WTC11 (cell line): ENCODE measurements around the gene DCX.

ENCODE experiments used
- ESRRA ChIP-seq: sonication (generic); formaldehyde crosslinking; IDR thresholded peaks from 2 replicates; pipeline ENCODE4 v1.8.1; 2022; ENCODE audit warnings: mild to moderate bottlenecking, missing genetic modification reagents, borderline replicate concordance
- JUN ChIP-seq: sonication (generic); formaldehyde crosslinking; IDR thresholded peaks from 2 replicates; pipeline ENCODE4 v1.8.0; 2023; ENCODE audit warnings: mild to moderate bottlenecking, missing genetic modification reagents
- KAT7 ChIP-seq: sonication (generic); formaldehyde crosslinking; IDR thresholded peaks from 2 replicates; pipeline ENCODE4 v1.8.1; 2023; ENCODE audit warnings: missing genetic modification reagents, mild to moderate bottlenecking, borderline replicate concordance
- NFYB ChIP-seq: sonication (generic); formaldehyde crosslinking; conservative IDR thresholded peaks from 2 replicates; pipeline ENCODE4 v1.8.0; 2022; ENCODE audit warnings: low read depth, missing genetic modification reagents
- NR1H2 ChIP-seq: sonication (generic); formaldehyde crosslinking; IDR thresholded peaks from 2 replicates; pipeline ENCODE4 v1.9.0; 2021; ENCODE audit warnings: mild to moderate bottlenecking, moderate library complexity, missing genetic modification reagents
- TF ChIP-seq, protein P1 (sequence below): fragments of 200-600 bp; IDR thresholded peaks from 2 replicates; pipeline ENCODE4 v1.8.0; 2022; ENCODE audit warnings: antibody characterized with exemption
- TF ChIP-seq, protein P2 (sequence below): sonication (generic); formaldehyde crosslinking; IDR thresholded peaks from 2 replicates; pipeline ENCODE4 v1.8.1; 2023; ENCODE audit warnings: mild to moderate bottlenecking, missing genetic modification reagents, borderline replicate concordance
- TF ChIP-seq, protein P3 (sequence below): sonication (generic); formaldehyde crosslinking; IDR thresholded peaks from 2 replicates; pipeline ENCODE4 v1.8.1; 2023; ENCODE audit warnings: mild to moderate bottlenecking, missing genetic modification reagents, moderate library complexity
- TF ChIP-seq, protein P4 (sequence below): sonication (generic); formaldehyde crosslinking; IDR thresholded peaks from 2 replicates; pipeline ENCODE4 v1.8.0; 2022; ENCODE audit warnings: mild to moderate bottlenecking, missing genetic modification reagents
- TF ChIP-seq, protein P5 (sequence below): sonication (generic); formaldehyde crosslinking; conservative IDR thresholded peaks from 2 replicates; pipeline ENCODE4 v1.8.1; 2022; ENCODE audit warnings: mild to moderate bottlenecking, missing genetic modification reagents
- TF ChIP-seq, protein P6 (sequence below): sonication (generic); formaldehyde crosslinking; IDR thresholded peaks from 2 replicates; pipeline ENCODE4 v1.8.1; 2022; ENCODE audit warnings: low read depth, missing genetic modification reagents, borderline replicate concordance
- TF ChIP-seq, protein P7 (sequence below): sonication (generic); formaldehyde crosslinking; IDR thresholded peaks from 2 replicates; pipeline ENCODE4 v1.8.1; 2022; ENCODE audit warnings: mild to moderate bottlenecking, missing genetic modification reagents, moderate library complexity, borderline replicate concordance

DNA sequence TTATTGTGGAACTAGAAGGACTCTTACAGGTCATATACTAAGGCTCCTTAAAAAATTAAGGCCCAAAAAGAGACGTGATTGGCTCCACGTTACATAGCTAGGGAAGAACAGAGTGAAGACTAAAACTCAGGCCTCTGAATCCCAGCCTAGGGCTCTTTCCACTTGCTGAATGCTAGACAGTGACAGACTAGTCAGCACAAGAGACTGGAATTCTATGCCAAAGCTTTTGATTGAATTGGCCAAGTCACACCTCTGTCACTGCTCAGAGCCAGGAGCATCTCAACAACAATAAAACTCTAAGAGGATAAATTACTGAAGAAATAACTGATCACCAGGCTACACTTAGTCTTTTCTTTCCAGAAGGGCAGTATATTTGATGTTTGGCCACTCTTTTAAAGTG lies 16.8 kb downstream of the DCX start:
- TF ChIP-seq, protein P1, sequence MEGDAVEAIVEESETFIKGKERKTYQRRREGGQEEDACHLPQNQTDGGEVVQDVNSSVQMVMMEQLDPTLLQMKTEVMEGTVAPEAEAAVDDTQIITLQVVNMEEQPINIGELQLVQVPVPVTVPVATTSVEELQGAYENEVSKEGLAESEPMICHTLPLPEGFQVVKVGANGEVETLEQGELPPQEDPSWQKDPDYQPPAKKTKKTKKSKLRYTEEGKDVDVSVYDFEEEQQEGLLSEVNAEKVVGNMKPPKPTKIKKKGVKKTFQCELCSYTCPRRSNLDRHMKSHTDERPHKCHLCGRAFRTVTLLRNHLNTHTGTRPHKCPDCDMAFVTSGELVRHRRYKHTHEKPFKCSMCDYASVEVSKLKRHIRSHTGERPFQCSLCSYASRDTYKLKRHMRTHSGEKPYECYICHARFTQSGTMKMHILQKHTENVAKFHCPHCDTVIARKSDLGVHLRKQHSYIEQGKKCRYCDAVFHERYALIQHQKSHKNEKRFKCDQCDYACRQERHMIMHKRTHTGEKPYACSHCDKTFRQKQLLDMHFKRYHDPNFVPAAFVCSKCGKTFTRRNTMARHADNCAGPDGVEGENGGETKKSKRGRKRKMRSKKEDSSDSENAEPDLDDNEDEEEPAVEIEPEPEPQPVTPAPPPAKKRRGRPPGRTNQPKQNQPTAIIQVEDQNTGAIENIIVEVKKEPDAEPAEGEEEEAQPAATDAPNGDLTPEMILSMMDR = no peak
- TF ChIP-seq, protein P2, sequence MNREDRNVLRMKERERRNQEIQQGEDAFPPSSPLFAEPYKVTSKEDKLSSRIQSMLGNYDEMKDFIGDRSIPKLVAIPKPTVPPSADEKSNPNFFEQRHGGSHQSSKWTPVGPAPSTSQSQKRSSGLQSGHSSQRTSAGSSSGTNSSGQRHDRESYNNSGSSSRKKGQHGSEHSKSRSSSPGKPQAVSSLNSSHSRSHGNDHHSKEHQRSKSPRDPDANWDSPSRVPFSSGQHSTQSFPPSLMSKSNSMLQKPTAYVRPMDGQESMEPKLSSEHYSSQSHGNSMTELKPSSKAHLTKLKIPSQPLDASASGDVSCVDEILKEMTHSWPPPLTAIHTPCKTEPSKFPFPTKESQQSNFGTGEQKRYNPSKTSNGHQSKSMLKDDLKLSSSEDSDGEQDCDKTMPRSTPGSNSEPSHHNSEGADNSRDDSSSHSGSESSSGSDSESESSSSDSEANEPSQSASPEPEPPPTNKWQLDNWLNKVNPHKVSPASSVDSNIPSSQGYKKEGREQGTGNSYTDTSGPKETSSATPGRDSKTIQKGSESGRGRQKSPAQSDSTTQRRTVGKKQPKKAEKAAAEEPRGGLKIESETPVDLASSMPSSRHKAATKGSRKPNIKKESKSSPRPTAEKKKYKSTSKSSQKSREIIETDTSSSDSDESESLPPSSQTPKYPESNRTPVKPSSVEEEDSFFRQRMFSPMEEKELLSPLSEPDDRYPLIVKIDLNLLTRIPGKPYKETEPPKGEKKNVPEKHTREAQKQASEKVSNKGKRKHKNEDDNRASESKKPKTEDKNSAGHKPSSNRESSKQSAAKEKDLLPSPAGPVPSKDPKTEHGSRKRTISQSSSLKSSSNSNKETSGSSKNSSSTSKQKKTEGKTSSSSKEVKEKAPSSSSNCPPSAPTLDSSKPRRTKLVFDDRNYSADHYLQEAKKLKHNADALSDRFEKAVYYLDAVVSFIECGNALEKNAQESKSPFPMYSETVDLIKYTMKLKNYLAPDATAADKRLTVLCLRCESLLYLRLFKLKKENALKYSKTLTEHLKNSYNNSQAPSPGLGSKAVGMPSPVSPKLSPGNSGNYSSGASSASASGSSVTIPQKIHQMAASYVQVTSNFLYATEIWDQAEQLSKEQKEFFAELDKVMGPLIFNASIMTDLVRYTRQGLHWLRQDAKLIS (CRISPR knock-in tag) = no peak
- TF ChIP-seq NFYB (CRISPR knock-in tag) (no peak), ESRRA (CRISPR knock-in tag) (no peak), NR1H2 (CRISPR knock-in tag) (no peak), KAT7 (CRISPR knock-in tag) (no peak), JUN (no peak)
- TF ChIP-seq, protein P3, sequence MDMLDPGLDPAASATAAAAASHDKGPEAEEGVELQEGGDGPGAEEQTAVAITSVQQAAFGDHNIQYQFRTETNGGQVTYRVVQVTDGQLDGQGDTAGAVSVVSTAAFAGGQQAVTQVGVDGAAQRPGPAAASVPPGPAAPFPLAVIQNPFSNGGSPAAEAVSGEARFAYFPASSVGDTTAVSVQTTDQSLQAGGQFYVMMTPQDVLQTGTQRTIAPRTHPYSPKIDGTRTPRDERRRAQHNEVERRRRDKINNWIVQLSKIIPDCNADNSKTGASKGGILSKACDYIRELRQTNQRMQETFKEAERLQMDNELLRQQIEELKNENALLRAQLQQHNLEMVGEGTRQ (CRISPR knock-in tag) = no peak
- TF ChIP-seq, protein P4, sequence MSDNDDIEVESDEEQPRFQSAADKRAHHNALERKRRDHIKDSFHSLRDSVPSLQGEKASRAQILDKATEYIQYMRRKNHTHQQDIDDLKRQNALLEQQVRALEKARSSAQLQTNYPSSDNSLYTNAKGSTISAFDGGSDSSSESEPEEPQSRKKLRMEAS (CRISPR knock-in tag) = no peak
- TF ChIP-seq, protein P5, sequence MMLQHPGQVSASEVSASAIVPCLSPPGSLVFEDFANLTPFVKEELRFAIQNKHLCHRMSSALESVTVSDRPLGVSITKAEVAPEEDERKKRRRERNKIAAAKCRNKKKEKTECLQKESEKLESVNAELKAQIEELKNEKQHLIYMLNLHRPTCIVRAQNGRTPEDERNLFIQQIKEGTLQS (CRISPR knock-in tag) = no peak
- TF ChIP-seq, protein P6, sequence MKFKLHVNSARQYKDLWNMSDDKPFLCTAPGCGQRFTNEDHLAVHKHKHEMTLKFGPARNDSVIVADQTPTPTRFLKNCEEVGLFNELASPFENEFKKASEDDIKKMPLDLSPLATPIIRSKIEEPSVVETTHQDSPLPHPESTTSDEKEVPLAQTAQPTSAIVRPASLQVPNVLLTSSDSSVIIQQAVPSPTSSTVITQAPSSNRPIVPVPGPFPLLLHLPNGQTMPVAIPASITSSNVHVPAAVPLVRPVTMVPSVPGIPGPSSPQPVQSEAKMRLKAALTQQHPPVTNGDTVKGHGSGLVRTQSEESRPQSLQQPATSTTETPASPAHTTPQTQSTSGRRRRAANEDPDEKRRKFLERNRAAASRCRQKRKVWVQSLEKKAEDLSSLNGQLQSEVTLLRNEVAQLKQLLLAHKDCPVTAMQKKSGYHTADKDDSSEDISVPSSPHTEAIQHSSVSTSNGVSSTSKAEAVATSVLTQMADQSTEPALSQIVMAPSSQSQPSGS (CRISPR knock-in tag) = no peak
- TF ChIP-seq, protein P7, sequence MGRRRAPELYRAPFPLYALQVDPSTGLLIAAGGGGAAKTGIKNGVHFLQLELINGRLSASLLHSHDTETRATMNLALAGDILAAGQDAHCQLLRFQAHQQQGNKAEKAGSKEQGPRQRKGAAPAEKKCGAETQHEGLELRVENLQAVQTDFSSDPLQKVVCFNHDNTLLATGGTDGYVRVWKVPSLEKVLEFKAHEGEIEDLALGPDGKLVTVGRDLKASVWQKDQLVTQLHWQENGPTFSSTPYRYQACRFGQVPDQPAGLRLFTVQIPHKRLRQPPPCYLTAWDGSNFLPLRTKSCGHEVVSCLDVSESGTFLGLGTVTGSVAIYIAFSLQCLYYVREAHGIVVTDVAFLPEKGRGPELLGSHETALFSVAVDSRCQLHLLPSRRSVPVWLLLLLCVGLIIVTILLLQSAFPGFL (CRISPR knock-in tag) = no peak
